Activated naive CD8-positive, alpha-beta T cell (primary cell): ENCODE measurements around the gene XKR7.

Source experiments
- H3K27ac Mint-ChIP-seq: one replicate; pipeline ENCODE4 v1.8.0; 2021; ENCODE audit warnings: mixed read lengths
- H3K27me3 Mint-ChIP-seq: one replicate; pipeline ENCODE4 v1.8.0; 2021; ENCODE audit warnings: mixed read lengths
- H3K36me3 Mint-ChIP-seq: one replicate; pipeline ENCODE4 v1.8.0; 2021; ENCODE audit warnings: mixed read lengths
- H3K4me1 Mint-ChIP-seq: one replicate; pipeline ENCODE4 v1.8.0; 2021; ENCODE audit warnings: low read depth, mixed read lengths
- H3K4me3 Mint-ChIP-seq: one replicate; pipeline ENCODE4 v1.8.0; 2021; ENCODE audit warnings: mild to moderate bottlenecking, mixed read lengths
- H3K9me3 Mint-ChIP-seq: one replicate; pipeline ENCODE4 v1.8.0; 2021; ENCODE audit warnings: low read depth, mixed read lengths

Gene XKR7

GRCh38 chr20:31954500-31954899 is 13.5 kb upstream of the XKR7 start:
- Mint-ChIP-seq H3K36me3 (peaks cover 6% of the 10 kb centered on the region), H3K4me1 (peaks cover 24% of the 10 kb centered on the region), H3K27me3 (peaks cover 12% of the 10 kb centered on the region), H3K9me3 (no peaks in the 10 kb centered on the region), H3K4me3 (no peak overlapping the region), H3K27ac (no peak overlapping the region)

GRCh38 chr20:31956556-31957526 is 11.1 kb upstream of the XKR7 start:
- Mint-ChIP-seq H3K27ac (no peak overlapping the region), H3K4me1 (peaks cover 4% of the 10 kb centered on the region), H3K36me3 (no peaks in the 10 kb centered on the region), H3K9me3 (no peaks in the 10 kb centered on the region), H3K27me3 (peaks cover 17% of the 10 kb centered on the region), H3K4me3 (no peak overlapping the region)

GRCh38 chr20:31962761-31963160 is 5.2 kb upstream of the XKR7 start:
- Mint-ChIP-seq H3K27me3 (peaks cover 37% of the 10 kb centered on the region), H3K4me1 (peaks cover 6% of the 10 kb centered on the region), H3K4me3 (no peak overlapping the region), H3K27ac (no peak overlapping the region), H3K9me3 (no peaks in the 10 kb centered on the region), H3K36me3 (no peaks in the 10 kb centered on the region)

- Mint-ChIP-seq H3K27me3 (peaks cover 35% of the 10 kb centered on the region), H3K27ac (no peak overlapping the region), H3K9me3 (no peaks in the 10 kb centered on the region), H3K4me1 (peaks cover 8% of the 10 kb centered on the region), H3K36me3 (no peaks in the 10 kb centered on the region), H3K4me3 (no peak overlapping the region)
These were observed 4.1 kb upstream of the XKR7 start for GRCh38 chr20:31963889-31964288.

- peak overlapping the region; percentile 69 for H3K4me3 Mint-ChIP-seq
- H3K4me1 Mint-ChIP-seq: peaks cover 10% of the 10 kb centered on the region
- H3K36me3 Mint-ChIP-seq: no peaks in the 10 kb centered on the region
- H3K27ac Mint-ChIP-seq: no peak overlapping the region
- H3K9me3 Mint-ChIP-seq: no peaks in the 10 kb centered on the region
- peaks cover 33% of the 10 kb centered on the region for H3K27me3 Mint-ChIP-seq
These were observed 828 bp upstream of the XKR7 start for GRCh38 chr20:31966991-31967655.

GRCh38 chr20:31968291-31969126 is 558 bp downstream of the XKR7 start:
- peaks cover 10% of the 10 kb centered on the region for H3K4me1 Mint-ChIP-seq
- peaks cover 36% of the 10 kb centered on the region for H3K27me3 Mint-ChIP-seq
- H3K36me3 Mint-ChIP-seq: no peaks in the 10 kb centered on the region
- peak overlapping the region; percentile 91 for H3K4me3 Mint-ChIP-seq
- no peak overlapping the region for H3K27ac Mint-ChIP-seq
- no peaks in the 10 kb centered on the region for H3K9me3 Mint-ChIP-seq

- Mint-ChIP-seq H3K4me3 (no peak overlapping the region), H3K27me3 (peaks cover 31% of the 10 kb centered on the region), H3K36me3 (no peaks in the 10 kb centered on the region), H3K9me3 (no peaks in the 10 kb centered on the region), H3K27ac (no peak overlapping the region), H3K4me1 (peaks cover 10% of the 10 kb centered on the region)
These were observed 2.0 kb downstream of the XKR7 start for GRCh38 chr20:31969991-31970390.

GRCh38 chr20:31972471-31973021 is 4.6 kb downstream of the XKR7 start:
- H3K36me3 Mint-ChIP-seq: no peaks in the 10 kb centered on the region
- peaks cover 24% of the 10 kb centered on the region for H3K27me3 Mint-ChIP-seq

GRCh38 chr20:31974296-31974695 is 6.3 kb downstream of the XKR7 start:
- H3K27me3 Mint-ChIP-seq: peaks cover 24% of the 10 kb centered on the region
- H3K4me1 Mint-ChIP-seq: no peaks in the 10 kb centered on the region
- H3K27ac Mint-ChIP-seq: no peak overlapping the region
- no peak overlapping the region for H3K4me3 Mint-ChIP-seq
- no peaks in the 10 kb centered on the region for H3K36me3 Mint-ChIP-seq
- H3K9me3 Mint-ChIP-seq: no peaks in the 10 kb centered on the region

More at GRCh38 chr20:31972471-31973021, 4.6 kb downstream of the XKR7 start:
- Mint-ChIP-seq H3K27ac (no peak overlapping the region), H3K4me1 (peaks cover 4% of the 10 kb centered on the region), H3K4me3 (no peak overlapping the region), H3K9me3 (no peaks in the 10 kb centered on the region)

- H3K27ac Mint-ChIP-seq: no peak overlapping the region
- no peaks in the 10 kb centered on the region for H3K9me3 Mint-ChIP-seq
- H3K27me3 Mint-ChIP-seq: peaks cover 20% of the 10 kb centered on the region
- no peaks in the 10 kb centered on the region for H3K4me1 Mint-ChIP-seq
- no peaks in the 10 kb centered on the region for H3K36me3 Mint-ChIP-seq
- H3K4me3 Mint-ChIP-seq: no peak overlapping the region
These were observed 7.1 kb downstream of the XKR7 start for GRCh38 chr20:31974951-31975487.

- H3K36me3 Mint-ChIP-seq: no peaks in the 10 kb centered on the region
- no peak overlapping the region for H3K4me3 Mint-ChIP-seq
- H3K9me3 Mint-ChIP-seq: no peaks in the 10 kb centered on the region
- no peak overlapping the region for H3K27ac Mint-ChIP-seq
- H3K27me3 Mint-ChIP-seq: peaks cover 20% of the 10 kb centered on the region
- no peaks in the 10 kb centered on the region for H3K4me1 Mint-ChIP-seq
These were observed 7.9 kb downstream of the XKR7 start for GRCh38 chr20:31975874-31976273.

- H3K4me1 Mint-ChIP-seq: no peaks in the 10 kb centered on the region
- H3K36me3 Mint-ChIP-seq: no peaks in the 10 kb centered on the region
- H3K27ac Mint-ChIP-seq: no peak overlapping the region
- peaks cover 21% of the 10 kb centered on the region for H3K27me3 Mint-ChIP-seq
- H3K9me3 Mint-ChIP-seq: no peaks in the 10 kb centered on the region
- no peak overlapping the region for H3K4me3 Mint-ChIP-seq
These were observed 9.1 kb downstream of the XKR7 start for GRCh38 chr20:31977080-31977479.

GRCh38 chr20:31979713-31980426 is 11.9 kb downstream of the XKR7 start:
- H3K27me3 Mint-ChIP-seq: peaks cover 18% of the 10 kb centered on the region
- H3K36me3 Mint-ChIP-seq: no peaks in the 10 kb centered on the region

GRCh38 chr20:31981784-31982183 is 13.8 kb downstream of the XKR7 start:
- no peaks in the 10 kb centered on the region for H3K36me3 Mint-ChIP-seq
- no peaks in the 10 kb centered on the region for H3K4me1 Mint-ChIP-seq
- H3K9me3 Mint-ChIP-seq: no peaks in the 10 kb centered on the region
- no peak overlapping the region for H3K27ac Mint-ChIP-seq
- no peak overlapping the region for H3K4me3 Mint-ChIP-seq
- H3K27me3 Mint-ChIP-seq: peaks cover 13% of the 10 kb centered on the region

More at GRCh38 chr20:31979713-31980426, 11.9 kb downstream of the XKR7 start:
- Mint-ChIP-seq H3K9me3 (no peaks in the 10 kb centered on the region), H3K4me3 (no peak overlapping the region), H3K4me1 (no peaks in the 10 kb centered on the region), H3K27ac (no peak overlapping the region)
